ENCODE data around the gene TCN2. TPM values are rescaled to one million over a fixed set of nuclear protein-coding genes. Genes with fewer than 3 reads are reported as not detected.

The TCN2 gene
- total and polyA plus RNA-seq, 10 of the 15 experiments (the other 5 are each of a cell fraction or from before 2014, with no cell fraction given) = 5.4 to 21.8 (median 11.0) TPM

DNA sequence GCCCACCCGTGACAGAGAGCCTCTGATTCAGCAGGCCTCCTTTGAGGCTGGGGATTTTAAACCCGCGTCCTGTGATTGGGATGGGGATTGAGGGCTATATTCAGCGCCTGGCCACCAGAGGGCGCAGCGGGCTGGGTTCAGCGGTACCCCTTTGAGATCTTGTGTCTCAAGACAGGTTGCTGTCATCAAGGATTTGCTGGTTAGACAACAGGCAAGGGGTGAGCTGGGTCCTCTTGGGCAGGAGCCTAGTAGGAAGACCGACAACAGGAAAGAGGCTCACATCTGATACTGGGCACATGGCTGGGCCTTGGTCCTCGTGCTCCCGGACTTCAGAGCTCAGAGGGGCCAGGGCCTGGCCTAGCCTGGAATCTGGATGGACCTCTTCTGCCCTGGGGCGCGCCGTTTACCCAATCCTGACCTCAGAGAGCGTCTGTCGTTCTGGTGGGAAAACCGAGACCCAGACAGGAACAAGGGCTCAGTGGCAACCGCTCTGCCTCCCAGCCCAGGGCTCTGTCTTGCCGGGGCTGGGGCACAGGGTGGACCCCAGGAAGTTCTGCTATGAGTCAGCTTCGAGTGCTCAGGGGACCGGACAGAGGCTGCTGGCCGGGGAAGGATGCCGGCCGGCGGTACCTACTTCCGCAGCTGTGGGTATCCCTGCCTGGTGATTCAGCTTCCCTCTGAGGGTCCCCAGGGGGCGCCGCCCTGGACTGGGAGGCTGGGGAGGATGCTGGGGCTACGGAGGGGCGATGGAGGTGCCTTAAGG is 27.7 kb downstream of the TCN2 start (continued):
- TF ChIP-seq NKRF (conservative IDR thresholded peaks at IDR 0.05) (no peak), MYB (IDR thresholded peaks at IDR 0.05; ENCODE audit: borderline replicate concordance, low read depth, low read length) (no peak), IKZF2 (IDR thresholded peaks at IDR 0.05) (peak; percentile 52; a peak in 2 of 4 replicates), MAX (IDR thresholded peaks at IDR 0.05; ENCODE audit: low read depth, low read length) (no peak), GATAD2B (conservative IDR thresholded peaks at IDR 0.05; ENCODE audit: low read depth) (peak; percentile 65; the same call in 1 of the 2 replicates), CHD2 (IDR thresholded peaks at IDR 0.05; ENCODE audit: borderline replicate concordance, low read depth, low read length) (0 out of 2 replicates have a peak, but pooled peaks have one; percentile 6), ZNF384 (IDR thresholded peaks at IDR 0.05; ENCODE audit: borderline replicate concordance, low read depth, low read length) (no peak), SMARCA5 (IDR thresholded peaks at IDR 0.05) (peak; percentile 63; the same call in 1 of the 2 replicates), CHD4 (IDR thresholded peaks at IDR 0.05) (no peak), TCF3 (IDR thresholded peaks at IDR 0.05; ENCODE audit: borderline replicate concordance, insufficient read depth, low read depth, low read length) (no peak), BHLHE40 (IDR thresholded peaks at IDR 0.05; ENCODE audit: borderline replicate concordance in 1 of 2, low read depth in 2 of 2, low read length in 1 of 2) (peak; percentile 74 to 88; a peak in 3 of 4 replicates), ZBED1 (IDR thresholded peaks at IDR 0.05; ENCODE audit: borderline replicate concordance) (no peak), STAT3 (IDR thresholded peaks at IDR 0.05; ENCODE audit: low read depth, low read length) (no peak), TAF1 (IDR thresholded peaks at IDR 0.05; ENCODE audit: borderline replicate concordance, low read depth, low read length) (no peak), HDAC6 (IDR thresholded peaks at IDR 0.05; ENCODE audit: unreplicated experiment) (no peak), POU2F2 (IDR thresholded peaks at IDR 0.05; ENCODE audit: borderline replicate concordance, low read depth, low read length) (peak; percentile 71; the same call in 1 of the 3 replicates), BCL11A (IDR thresholded peaks at IDR 0.05; ENCODE audit: low read depth, low read length) (no peak), NR2C2 (IDR thresholded peaks at IDR 0.05; ENCODE audit: borderline replicate concordance, control insufficient read depth, insufficient read length, low read depth) (no peak), YY1 (IDR thresholded peaks at IDR 0.05; ENCODE audit: low read depth, low read length) (peak; percentile 74; the same call in 1 of the 2 replicates)
- TF ChIP-seq, protein P1, sequence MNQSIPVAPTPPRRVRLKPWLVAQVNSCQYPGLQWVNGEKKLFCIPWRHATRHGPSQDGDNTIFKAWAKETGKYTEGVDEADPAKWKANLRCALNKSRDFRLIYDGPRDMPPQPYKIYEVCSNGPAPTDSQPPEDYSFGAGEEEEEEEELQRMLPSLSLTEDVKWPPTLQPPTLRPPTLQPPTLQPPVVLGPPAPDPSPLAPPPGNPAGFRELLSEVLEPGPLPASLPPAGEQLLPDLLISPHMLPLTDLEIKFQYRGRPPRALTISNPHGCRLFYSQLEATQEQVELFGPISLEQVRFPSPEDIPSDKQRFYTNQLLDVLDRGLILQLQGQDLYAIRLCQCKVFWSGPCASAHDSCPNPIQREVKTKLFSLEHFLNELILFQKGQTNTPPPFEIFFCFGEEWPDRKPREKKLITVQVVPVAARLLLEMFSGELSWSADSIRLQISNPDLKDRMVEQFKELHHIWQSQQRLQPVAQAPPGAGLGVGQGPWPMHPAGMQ (IDR thresholded peaks at IDR 0.05; ENCODE audit: borderline replicate concordance) = no peak
- TF ChIP-seq, protein P2, sequence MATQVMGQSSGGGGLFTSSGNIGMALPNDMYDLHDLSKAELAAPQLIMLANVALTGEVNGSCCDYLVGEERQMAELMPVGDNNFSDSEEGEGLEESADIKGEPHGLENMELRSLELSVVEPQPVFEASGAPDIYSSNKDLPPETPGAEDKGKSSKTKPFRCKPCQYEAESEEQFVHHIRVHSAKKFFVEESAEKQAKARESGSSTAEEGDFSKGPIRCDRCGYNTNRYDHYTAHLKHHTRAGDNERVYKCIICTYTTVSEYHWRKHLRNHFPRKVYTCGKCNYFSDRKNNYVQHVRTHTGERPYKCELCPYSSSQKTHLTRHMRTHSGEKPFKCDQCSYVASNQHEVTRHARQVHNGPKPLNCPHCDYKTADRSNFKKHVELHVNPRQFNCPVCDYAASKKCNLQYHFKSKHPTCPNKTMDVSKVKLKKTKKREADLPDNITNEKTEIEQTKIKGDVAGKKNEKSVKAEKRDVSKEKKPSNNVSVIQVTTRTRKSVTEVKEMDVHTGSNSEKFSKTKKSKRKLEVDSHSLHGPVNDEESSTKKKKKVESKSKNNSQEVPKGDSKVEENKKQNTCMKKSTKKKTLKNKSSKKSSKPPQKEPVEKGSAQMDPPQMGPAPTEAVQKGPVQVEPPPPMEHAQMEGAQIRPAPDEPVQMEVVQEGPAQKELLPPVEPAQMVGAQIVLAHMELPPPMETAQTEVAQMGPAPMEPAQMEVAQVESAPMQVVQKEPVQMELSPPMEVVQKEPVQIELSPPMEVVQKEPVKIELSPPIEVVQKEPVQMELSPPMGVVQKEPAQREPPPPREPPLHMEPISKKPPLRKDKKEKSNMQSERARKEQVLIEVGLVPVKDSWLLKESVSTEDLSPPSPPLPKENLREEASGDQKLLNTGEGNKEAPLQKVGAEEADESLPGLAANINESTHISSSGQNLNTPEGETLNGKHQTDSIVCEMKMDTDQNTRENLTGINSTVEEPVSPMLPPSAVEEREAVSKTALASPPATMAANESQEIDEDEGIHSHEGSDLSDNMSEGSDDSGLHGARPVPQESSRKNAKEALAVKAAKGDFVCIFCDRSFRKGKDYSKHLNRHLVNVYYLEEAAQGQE (IDR thresholded peaks at IDR 0.05; ENCODE audit: low read depth, low read length) = no peak

Data from GM12878 (cell line).